Right cardiac atrium (tissue), 5 donors: Measurements from ENCODE around the gene ZNF236. TPM values are rescaled to one million over a fixed set of nuclear protein-coding genes. Genes with fewer than 3 reads are reported as not detected.
A peak's percentile ranks its signal among the peaks of the same experiment; 100 is the strongest.
"Not testable (repeated sequence)": the region's sequence is repeated elsewhere in the genome, so short reads cannot be mapped to it uniquely, and the experiment has no call there.

ENCODE experiments used
- ATAC-seq, 2 donors: fragments of 200-7000 bp; cut with Tn5 transposase; one replicate each; pipeline versions ENCODE4 v1.8.0 to v1.9.1; 2020; ENCODE audit warnings: moderate library complexity in 2 of 2, mild to moderate bottlenecking in 1 of 2
- DNase-seq, 3 donors: peaks; one replicate each; pipeline ENCODE4 v3.0.0-alpha.2; 2020
- H3K27ac ChIP-seq: one replicate; pipeline ENCODE4 v1.5.1; 2013; ENCODE audit warnings: mild to moderate bottlenecking, low read length, control low read depth, moderate library complexity
- H3K27me3 ChIP-seq: one replicate; pipeline ENCODE4 v1.6.1; 2013; ENCODE audit not compliant: control insufficient read depth, insufficient read depth
- H3K4me1 ChIP-seq: one replicate; pipeline ENCODE4 v1.6.1; 2013; ENCODE audit warnings: low read length; ENCODE audit not compliant: control insufficient read depth, insufficient read depth
- H3K4me3 ChIP-seq: one replicate; pipeline ENCODE4 v1.5.1; 2013; ENCODE audit warnings: low read length, control low read depth
- H3K9me3 ChIP-seq: one replicate; pipeline ENCODE4 v1.6.1; 2013; ENCODE audit warnings: low read length; ENCODE audit not compliant: control insufficient read depth
- WGBS: extraction: QIAGEN DNeasy Blood & Tissue Kit; methylation state at CpG from one replicate; pipeline ENCODE4 v1.1.7; 2013; 5-methylcytosine and 5-hydroxymethylcytosine counted together
- intact Hi-C, 4 donors: fragments of 100-400 bp; cut with DNase I; formaldehyde crosslinking; loops; one replicate each; pipeline versions ENCODE4 v1.11.0 to v1.14.0; 2022 to 2023
- polyA plus RNA-seq: library from polyadenylated mRNA; stranded (reverse); fragments of 200-250 nt; gene quantifications from one replicate; pipeline ENCODE4 v1.2.3, GENCODE V29; 2013
- total RNA-seq, 4 donors: library from RNA; stranded (reverse); fragmentation: NEBNext Ultra II Directional; extraction: Animal tissue kit (Norgen Biotek cat#: 25700); gene quantifications; one replicate each; pipeline ENCODE4 v1.2.1, GENCODE V29; 2021
- donor health status: healthy with polysubstance abuse.
- donor health status: DM: no; HTN: yes; CAD: no.
- donor health status: DM: no; HTN: no; CAD: no.
- donor health status: DM: no; HTN: yes; CAD: no; lungs with severe emphysema.
- donor health status: DM: yes; HTN: yes; CAD: no.

ZNF236 gene
- total and polyA plus RNA-seq, 5 donors, result 2.2 to 19.8 (median 16.9) TPM

DNA sequence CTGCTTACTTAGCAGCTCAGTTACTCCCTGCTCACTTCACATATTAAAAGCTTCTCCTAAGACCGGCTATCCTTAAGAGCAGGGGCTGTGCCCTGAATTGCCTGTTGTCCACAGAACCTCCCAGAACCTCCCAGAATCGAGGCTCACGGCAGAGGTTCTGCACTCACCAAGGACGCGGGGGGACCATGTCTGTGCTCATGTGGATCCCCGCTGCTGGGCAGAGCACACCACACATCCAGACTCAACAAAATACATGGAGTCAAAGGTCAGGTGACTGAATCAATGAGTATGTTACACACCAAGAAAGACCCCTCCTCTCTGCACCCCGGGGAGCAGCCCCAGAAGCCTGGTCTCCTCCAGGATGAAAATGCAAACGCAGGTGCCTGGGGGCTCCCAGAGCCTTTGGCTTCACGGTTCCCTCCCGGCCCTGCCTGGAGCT, 161.3 kb downstream of the ZNF236 start:
- Histone ChIP-seq H3K27me3 (no peaks in the 10 kb centered on the region), H3K4me3 (no peak overlapping the region), H3K27ac (no peak overlapping the region), H3K9me3 (no peaks in the 10 kb centered on the region), H3K4me1 (no peaks in the 10 kb centered on the region)
- 64% methylated on average over 10 of the region's 10 CpGs for WGBS
- no peak for DNase-seq
- intact Hi-C loops, result loop anchor here in 2 of 4 donors (10.0 kb wide), 1 partner anchor 179 kb away; no protein-coding TSS in a partner anchor
- no peak for ATAC-seq

DNA sequence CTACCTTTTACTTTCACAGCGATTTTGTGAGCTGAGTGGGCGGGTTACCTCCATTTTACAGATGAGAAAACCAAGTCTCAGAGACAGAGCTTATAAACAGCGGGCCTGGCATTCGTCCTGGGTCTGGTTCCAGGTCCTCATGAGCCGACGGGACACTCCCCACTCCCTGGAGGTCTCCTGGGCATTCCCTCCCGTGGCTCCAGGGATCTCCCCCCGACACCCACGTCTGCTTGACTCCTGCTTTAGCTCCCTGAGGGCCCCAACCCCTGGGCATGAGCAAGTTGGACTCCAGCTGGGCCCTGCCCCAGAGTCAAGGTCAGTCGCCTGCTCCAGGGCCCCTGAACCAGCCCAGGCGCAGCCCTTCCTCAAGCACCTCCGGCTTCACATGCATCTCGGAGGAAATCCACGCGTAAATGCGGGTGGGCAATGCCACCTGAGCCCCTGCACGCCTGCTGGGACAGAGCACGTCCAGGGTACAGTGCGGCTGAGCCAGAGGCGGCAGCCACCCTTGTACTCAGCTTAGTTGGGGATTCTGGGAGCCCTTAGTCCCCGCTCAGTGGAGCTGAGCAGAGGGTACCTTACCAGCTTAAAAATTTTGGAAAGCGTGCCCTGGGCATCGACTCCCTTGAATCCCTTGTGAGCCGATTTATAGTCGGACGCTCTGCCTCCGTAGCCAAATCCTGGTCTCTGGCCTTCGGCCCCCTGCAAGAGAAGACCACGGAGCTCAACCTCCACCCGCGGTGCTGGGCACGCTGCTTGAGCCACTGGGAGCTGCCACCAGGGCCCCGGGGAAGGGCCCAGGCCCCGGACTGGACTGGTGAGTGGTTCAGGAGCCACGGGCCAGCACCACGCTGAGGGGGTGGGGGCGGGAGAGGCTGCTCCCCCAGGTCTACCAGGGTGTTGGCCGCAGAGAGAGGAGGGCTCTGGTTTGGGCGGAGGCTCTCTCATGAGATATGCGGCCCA, 162.1 kb downstream of the ZNF236 start:
- no peaks in the 10 kb centered on the region for H3K9me3 ChIP-seq
- 93% methylated on average over 40 of the region's 40 CpGs for WGBS
- no peaks in the 10 kb centered on the region for H3K27me3 ChIP-seq
- intact Hi-C loops, result loop anchor here in 2 of 4 donors (10.0 kb wide), 1 partner anchor 180 kb away; no protein-coding TSS in a partner anchor
- ATAC-seq (no peak), DNase-seq (peak in 2 of 3 donors; percentile 44 to 45)
- no peak overlapping the region for H3K27ac ChIP-seq
- no peaks in the 10 kb centered on the region for H3K4me1 ChIP-seq
- no peak overlapping the region for H3K4me3 ChIP-seq

DNA sequence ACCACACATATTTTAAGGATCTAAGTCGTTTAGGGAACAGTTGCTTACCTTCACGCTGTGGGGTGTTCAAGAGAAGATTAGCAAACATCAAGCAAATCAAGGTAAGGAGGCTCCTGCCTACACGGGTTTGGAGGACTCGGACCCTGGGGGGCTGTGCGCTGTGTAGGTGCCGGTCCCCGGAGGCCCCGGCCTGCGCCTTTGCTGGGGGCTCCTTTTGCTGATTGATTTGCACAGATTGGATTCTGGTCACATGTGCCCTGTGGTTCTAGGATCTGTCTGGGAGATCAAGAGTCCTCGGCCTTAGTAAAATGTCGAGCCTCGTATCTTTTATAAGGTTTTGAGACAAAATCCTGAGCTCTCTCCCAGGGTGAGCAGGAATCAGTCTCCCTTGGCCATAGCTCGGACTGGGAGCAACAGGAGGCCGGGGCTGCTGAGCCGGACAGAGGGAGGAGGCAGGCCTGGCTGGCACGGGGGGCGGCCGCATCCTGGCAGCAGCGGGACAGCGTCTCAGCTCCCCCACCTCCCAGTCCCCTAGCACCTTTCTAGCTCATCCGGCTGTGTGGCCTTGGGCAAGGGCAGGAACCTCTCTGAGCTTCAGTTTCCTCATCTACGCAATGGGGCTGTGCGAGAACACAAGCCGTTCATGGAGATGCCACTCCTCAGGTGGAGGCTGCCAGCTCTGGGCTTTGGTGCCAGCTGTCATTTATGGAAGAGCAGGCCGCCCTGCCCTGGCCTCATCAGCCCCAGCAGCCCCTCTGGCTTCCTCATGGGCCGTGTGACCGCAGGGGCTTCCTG, 163.0 kb downstream of the ZNF236 start:
- H3K27ac ChIP-seq, result no peak overlapping the region
- no peak for ATAC-seq
- 93% methylated on average over 27 of the region's 27 CpGs for WGBS
- intact Hi-C loops, result loop anchor here in 2 of 4 donors (10.0 kb wide), 1 partner anchor 181 kb away; no protein-coding TSS in a partner anchor
- H3K9me3 ChIP-seq, result no peaks in the 10 kb centered on the region
- no peaks in the 10 kb centered on the region for H3K4me1 ChIP-seq
- no peaks in the 10 kb centered on the region for H3K27me3 ChIP-seq
- peak in 1 of 3 donors; percentile 32 for DNase-seq
- no peak overlapping the region for H3K4me3 ChIP-seq

GRCh38 chr18:76985951-76986236, 163.5 kb downstream of the ZNF236 start:
- no peak for DNase-seq
- Histone ChIP-seq H3K4me3 (no peak overlapping the region), H3K27me3 (no peaks in the 10 kb centered on the region), H3K27ac (no peak overlapping the region), H3K9me3 (no peaks in the 10 kb centered on the region), H3K4me1 (no peaks in the 10 kb centered on the region)
- WGBS, result 92% methylated on average over 9 of the region's 9 CpGs
- ATAC-seq, result no peak
- intact Hi-C loops, result loop anchor here in 2 of 4 donors (10.0 kb wide), 1 partner anchor 181 kb away; no protein-coding TSS in a partner anchor

DNA sequence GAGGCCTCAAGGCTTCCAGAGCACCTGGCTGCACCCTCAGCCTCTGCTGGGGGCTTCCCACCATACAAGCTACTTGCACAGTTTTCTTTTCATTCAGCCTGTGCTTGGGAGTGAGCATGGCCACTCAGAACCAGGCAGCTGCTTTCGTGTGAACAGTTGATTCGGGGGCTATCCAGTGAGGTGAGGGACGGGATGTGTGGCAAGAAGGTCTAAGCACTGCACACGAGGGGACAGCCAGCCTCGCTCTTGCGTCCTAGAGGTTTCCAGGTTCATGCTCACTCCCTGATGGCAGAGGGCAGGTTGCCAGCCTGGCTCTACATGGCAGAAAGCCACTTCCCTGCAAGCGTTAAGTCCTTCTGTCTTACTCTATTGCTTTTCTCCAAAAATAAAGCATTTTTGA, 164.0 kb downstream of the ZNF236 start:
- no peak overlapping the region for H3K27ac ChIP-seq
- no peaks in the 10 kb centered on the region for H3K27me3 ChIP-seq
- ATAC-seq (no peak), DNase-seq (peak in 1 of 3 donors; percentile 48)
- intact Hi-C loops, result loop anchor here in 2 of 4 donors (10.0 kb wide), 1 partner anchor 182 kb away; no protein-coding TSS in a partner anchor
- H3K4me1 ChIP-seq, result no peaks in the 10 kb centered on the region
- WGBS, result 89% methylated on average over 7 of the region's 7 CpGs
- no peak overlapping the region for H3K4me3 ChIP-seq
- no peaks in the 10 kb centered on the region for H3K9me3 ChIP-seq

DNA sequence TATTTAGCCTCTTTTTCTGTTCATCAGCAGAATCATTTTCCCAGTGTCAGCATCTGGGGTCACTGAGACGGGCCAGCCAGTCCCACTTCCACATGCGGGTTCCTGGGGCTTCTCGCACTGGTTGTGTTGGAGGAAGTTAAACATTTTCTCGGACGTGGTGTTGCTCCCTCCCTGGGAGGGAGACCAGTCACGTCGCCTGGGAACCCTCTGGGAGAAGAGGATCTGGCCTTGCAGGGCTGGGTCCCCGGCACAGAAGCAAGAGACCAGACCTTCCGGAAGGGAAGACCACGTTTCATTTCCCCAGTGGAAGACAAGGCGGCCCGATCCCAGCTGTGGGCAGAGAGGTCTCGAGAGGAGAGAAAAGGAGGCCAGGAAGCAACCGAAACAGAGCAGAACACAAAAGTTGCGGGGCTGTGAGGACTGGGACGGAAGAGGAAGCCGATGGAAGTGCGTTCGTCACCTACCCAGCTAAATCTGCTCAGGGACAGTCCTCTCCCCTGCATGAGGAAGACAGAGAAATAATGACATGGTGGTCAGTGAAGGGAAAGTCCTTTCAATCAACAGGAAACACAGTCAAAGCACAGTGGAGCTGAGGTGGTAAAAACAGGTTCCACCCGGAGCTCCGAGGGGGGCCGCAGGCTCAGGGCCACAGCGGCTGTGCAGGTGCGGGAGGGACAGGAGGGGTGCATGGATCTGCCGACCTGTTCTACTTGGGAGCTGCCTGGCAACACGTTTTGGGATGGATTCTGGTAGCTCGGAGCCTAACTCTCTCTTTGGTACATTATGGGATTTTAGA, 165.9 kb downstream of the ZNF236 start:
- 68% methylated on average over 27 of the region's 27 CpGs for WGBS
- DNase-seq (peak; percentile 43 to 78 (median 77)), ATAC-seq (peak; percentile 45 to 49)
- intact Hi-C loops, result loop anchor here in 2 of 4 donors (10.0 kb wide), 1 partner anchor 183 kb away; no protein-coding TSS in a partner anchor
- no peaks in the 10 kb centered on the region for H3K9me3 ChIP-seq
- no peaks in the 10 kb centered on the region for H3K4me1 ChIP-seq
- H3K27ac ChIP-seq, result no peak overlapping the region
- H3K27me3 ChIP-seq, result no peaks in the 10 kb centered on the region
- no peak overlapping the region for H3K4me3 ChIP-seq

DNA sequence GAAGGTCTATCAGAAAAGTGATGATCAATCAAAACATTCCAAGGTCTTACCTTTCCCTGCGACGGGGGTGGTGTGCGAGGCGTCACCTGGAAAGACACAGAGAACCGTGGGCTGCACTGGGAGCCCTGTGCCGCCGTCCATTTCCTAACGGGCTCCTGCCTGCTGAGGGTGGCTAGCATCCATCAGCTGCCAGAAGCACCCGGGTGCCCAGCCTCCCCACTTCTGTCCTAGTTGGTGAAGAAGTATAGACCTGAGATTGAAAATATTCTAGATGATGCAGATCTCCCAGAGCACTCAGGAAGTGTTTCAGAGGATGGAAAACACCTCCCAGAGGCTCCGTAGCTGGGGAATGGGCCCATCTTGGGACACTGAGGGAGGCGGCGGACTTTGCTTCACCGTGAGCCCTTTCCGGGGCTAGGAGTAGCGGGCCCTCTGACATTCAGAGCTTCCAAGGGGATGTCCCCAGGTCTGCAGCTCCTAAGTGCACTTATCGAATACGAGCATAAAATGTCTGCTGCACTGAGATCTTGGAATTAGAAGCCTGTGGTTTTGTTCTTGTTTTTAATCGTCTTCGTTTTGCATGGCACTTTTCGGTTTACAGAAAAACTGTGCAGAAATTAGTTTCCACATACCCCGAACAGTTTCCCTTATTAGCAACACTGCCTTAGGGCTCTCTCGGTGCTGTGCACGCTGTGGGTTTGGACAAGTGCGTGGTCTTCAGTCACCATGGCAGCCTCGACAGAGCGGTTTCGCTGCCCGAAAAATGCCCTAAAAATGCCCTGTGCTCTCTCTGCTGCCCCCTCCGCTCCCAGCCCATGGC, 166.7 kb downstream of the ZNF236 start:
- intact Hi-C loops, result loop anchor here in 2 of 4 donors (10.0 kb wide), 1 partner anchor 184 kb away; no protein-coding TSS in a partner anchor
- no peaks in the 10 kb centered on the region for H3K27me3 ChIP-seq

DNA sequence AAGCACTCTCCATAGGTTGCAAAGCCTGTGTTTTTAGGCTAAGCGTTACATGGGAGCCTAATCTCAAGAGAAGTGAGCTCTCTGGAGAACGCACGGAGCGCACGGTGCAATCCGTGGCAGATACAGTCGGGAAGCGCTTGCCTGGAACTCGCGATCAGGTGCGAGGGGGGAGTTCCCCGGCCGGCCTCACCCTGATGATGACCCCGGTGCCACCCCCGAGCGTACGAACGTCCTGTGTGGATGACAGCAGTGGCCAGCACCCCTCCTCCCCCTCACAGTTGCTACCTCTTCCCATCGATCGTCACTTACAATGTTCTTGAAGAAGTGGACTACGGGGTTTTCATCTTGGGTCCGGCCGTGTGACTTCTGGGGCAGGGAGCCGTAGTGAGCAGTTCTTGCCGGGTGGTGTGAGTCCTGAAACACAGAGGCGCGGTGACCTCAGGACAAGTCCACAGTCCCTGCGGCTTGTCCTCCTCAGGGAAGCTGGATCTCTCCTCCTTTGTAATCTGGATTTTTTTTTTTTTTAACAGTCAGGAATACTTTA, 167.4 kb downstream of the ZNF236 start:
- Histone ChIP-seq H3K4me3 (no peak overlapping the region), H3K27ac (no peak overlapping the region), H3K9me3 (no peaks in the 10 kb centered on the region), H3K4me1 (no peaks in the 10 kb centered on the region), H3K27me3 (no peaks in the 10 kb centered on the region)
- 90% methylated on average over 28 of the region's 28 CpGs for WGBS
- DNase-seq, result peak in 2 of 3 donors; percentile 40 to 50
- no peak for ATAC-seq
- intact Hi-C loops, result loop anchor here in 2 of 4 donors (10.0 kb wide), 1 partner anchor 185 kb away; no protein-coding TSS in a partner anchor

More for the DNA sequence above, 166.7 kb downstream of the ZNF236 start:
- ATAC-seq (no peak), DNase-seq (no peak)
- Histone ChIP-seq H3K4me1 (no peaks in the 10 kb centered on the region), H3K9me3 (no peaks in the 10 kb centered on the region), H3K4me3 (no peak overlapping the region), H3K27ac (no peak overlapping the region)
- WGBS, result 93% methylated on average over 29 of the region's 29 CpGs

DNA sequence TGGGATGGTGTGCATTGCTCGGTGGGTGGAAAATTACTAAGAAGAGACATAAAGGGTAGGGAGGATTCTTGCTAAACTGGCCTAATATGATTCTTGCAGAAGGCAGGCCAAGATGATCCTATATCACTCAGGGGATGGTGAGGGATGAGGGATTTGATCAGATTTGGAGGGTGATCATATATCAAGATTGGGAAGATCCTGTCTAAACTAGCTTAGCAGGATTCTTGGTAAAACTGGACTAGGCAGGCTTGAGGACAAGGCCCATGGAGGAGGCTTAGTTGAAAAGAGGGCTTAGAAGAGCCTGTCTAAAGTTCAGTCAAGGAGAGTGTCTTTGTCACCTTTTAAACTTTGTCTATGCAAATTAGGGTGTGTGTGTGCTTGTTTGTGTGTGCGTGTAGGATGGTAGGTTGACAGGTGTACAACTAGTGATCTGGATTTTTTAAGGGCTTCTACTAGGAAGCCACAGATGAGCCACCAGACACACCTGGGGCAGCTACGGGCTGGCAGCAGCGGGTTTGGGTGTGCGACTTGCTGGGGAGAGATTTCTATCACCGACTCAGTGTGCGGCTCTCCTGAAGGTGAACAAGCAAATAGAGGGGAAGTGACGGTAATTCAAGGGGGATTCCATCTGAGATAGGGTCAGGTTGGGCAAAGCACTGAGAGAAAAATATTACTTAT, 168.1 kb downstream of the ZNF236 start:
- H3K4me3 ChIP-seq, ATAC-seq, H3K27ac ChIP-seq, DNase-seq, H3K4me1 ChIP-seq, H3K9me3 ChIP-seq, H3K27me3 ChIP-seq, intact Hi-C loops: not testable (repeated sequence)
- WGBS, result 87% methylated on average over 8 of the region's 8 CpGs
